ENCODE measurements around the gene MECP2.

GRCh38 chrX:154057791-154058190, 39.7 kb downstream of the MECP2 start:
- no peak for TF ChIP-seq POLR2A (IDR thresholded peaks at IDR 0.05; ENCODE audit: low read depth, low read length)
- TF ChIP-seq TAF1 (IDR thresholded peaks at IDR 0.05; ENCODE audit: low read depth, low read length): no peak
- no peak for TF ChIP-seq POLR2AphosphoS5 (IDR thresholded peaks at IDR 0.05; ENCODE audit: low read depth, low read length)
- TF ChIP-seq POU2F2 (IDR thresholded peaks at IDR 0.05; ENCODE audit: low read depth, low read length): no peak
- TF ChIP-seq SPI1 (IDR thresholded peaks at IDR 0.05; ENCODE audit: low read depth, low read length): no peak
- TF ChIP-seq PAX5 (IDR thresholded peaks at IDR 0.05; ENCODE audit: insufficient read depth, low read length, severe bottlenecking): no peak
